ENCODE measurements around the gene ANGPTL2.

ANGPTL2 gene

GRCh38 chr9:127162046-127162863 lies 39.8 kb upstream of the ANGPTL2 start:
- TF ChIP-seq POLR2A (IDR thresholded peaks at IDR 0.05; ENCODE audit: low read length) (no peak), GATA1 (IDR thresholded peaks at IDR 0.05; ENCODE audit: low read depth, low read length) (no peak)
- DNase-seq = no peak

GRCh38 chr9:127161081-127161624 lies 38.7 kb upstream of the ANGPTL2 start:
- DNase-seq = no peak
- TF ChIP-seq GATA1 (IDR thresholded peaks at IDR 0.05; ENCODE audit: low read depth, low read length) = no peak
- no peak for TF ChIP-seq POLR2A (IDR thresholded peaks at IDR 0.05; ENCODE audit: low read length)

- DNase-seq = no peak
- TF ChIP-seq POLR2A (IDR thresholded peaks at IDR 0.05; ENCODE audit: low read length) (no peak), GATA1 (IDR thresholded peaks at IDR 0.05; ENCODE audit: low read depth, low read length) (no peak)
Measured at GRCh38 chr9:127159949-127160610, 37.6 kb upstream of the ANGPTL2 start.

GRCh38 chr9:127159325-127159801 lies 36.9 kb upstream of the ANGPTL2 start:
- no peak for TF ChIP-seq GATA1 (IDR thresholded peaks at IDR 0.05; ENCODE audit: low read depth, low read length)
- no peak for DNase-seq

GRCh38 chr9:127158786-127159324 lies 36.4 kb upstream of the ANGPTL2 start:
- no peak for DNase-seq
- TF ChIP-seq POLR2A (IDR thresholded peaks at IDR 0.05; ENCODE audit: low read length) (no peak), GATA1 (IDR thresholded peaks at IDR 0.05; ENCODE audit: low read depth, low read length) (no peak)

- TF ChIP-seq GATA1 (IDR thresholded peaks at IDR 0.05; ENCODE audit: low read depth, low read length) (no peak), POLR2A (IDR thresholded peaks at IDR 0.05; ENCODE audit: low read length) (no peak)
- DNase-seq = no peak
Measured at GRCh38 chr9:127155314-127155960, 33.0 kb upstream of the ANGPTL2 start.

- TF ChIP-seq POLR2A (IDR thresholded peaks at IDR 0.05; ENCODE audit: low read length) (no peak), GATA1 (IDR thresholded peaks at IDR 0.05; ENCODE audit: low read depth, low read length) (no peak)
- no peak for DNase-seq
Measured at GRCh38 chr9:127154390-127155191, 32.2 kb upstream of the ANGPTL2 start.

GRCh38 chr9:127154003-127154389 lies 31.6 kb upstream of the ANGPTL2 start:
- TF ChIP-seq POLR2A (IDR thresholded peaks at IDR 0.05; ENCODE audit: low read length) = no peak
- no peak for TF ChIP-seq GATA1 (IDR thresholded peaks at IDR 0.05; ENCODE audit: low read depth, low read length)
- no peak for DNase-seq

- DNase-seq = no peak
- TF ChIP-seq POLR2A (IDR thresholded peaks at IDR 0.05; ENCODE audit: low read length) = no peak
Measured at GRCh38 chr9:127153501-127153900, 31.1 kb upstream of the ANGPTL2 start.

GRCh38 chr9:127149463-127150390 lies 27.3 kb upstream of the ANGPTL2 start:
- TF ChIP-seq POLR2A (IDR thresholded peaks at IDR 0.05; ENCODE audit: low read length) = no peak
- TF ChIP-seq GATA1 (IDR thresholded peaks at IDR 0.05; ENCODE audit: low read depth, low read length) = no peak
- DNase-seq = no peak

- TF ChIP-seq GATA1 (IDR thresholded peaks at IDR 0.05; ENCODE audit: low read depth, low read length) (no peak), POLR2A (IDR thresholded peaks at IDR 0.05; ENCODE audit: low read length) (no peak)
- no peak for DNase-seq
Measured at GRCh38 chr9:127149010-127149409, 26.6 kb upstream of the ANGPTL2 start.

GRCh38 chr9:127148014-127148413 lies 25.6 kb upstream of the ANGPTL2 start:
- DNase-seq = no peak

More at GRCh38 chr9:127148014-127148413, 25.6 kb upstream of the ANGPTL2 start:
- TF ChIP-seq POLR2A (IDR thresholded peaks at IDR 0.05; ENCODE audit: low read length) = no peak
- no peak for TF ChIP-seq GATA1 (IDR thresholded peaks at IDR 0.05; ENCODE audit: low read depth, low read length)

All from erythroblast (primary cell).